ENCODE results near the gene FBLN2.

- no peak for TF ChIP-seq POLR2A (IDR thresholded peaks at IDR 0.05; ENCODE audit: low read depth)
- TF ChIP-seq CTCF (IDR thresholded peaks at IDR 0.05), result no peak
- TF ChIP-seq EP300 (IDR thresholded peaks at IDR 0.05), result no peak
Measured at GRCh38 chr3:13543253-13543652, 5.7 kb upstream of the FBLN2 start.

Measured in esophagus muscularis mucosa (tissue), 4 donors.